DMS79 (cell line): Measurements from ENCODE around the gene COL23A1.
"Not testable (repeated sequence)": the region's sequence is repeated elsewhere in the genome, so short reads cannot be mapped to it uniquely, and the experiment has no call there.

Source experiments
- DNase-seq: peaks from one replicate; lab custom pipeline; 2025; lab: John Stamatoyannopoulos, UW

The COL23A1 gene

DNA sequence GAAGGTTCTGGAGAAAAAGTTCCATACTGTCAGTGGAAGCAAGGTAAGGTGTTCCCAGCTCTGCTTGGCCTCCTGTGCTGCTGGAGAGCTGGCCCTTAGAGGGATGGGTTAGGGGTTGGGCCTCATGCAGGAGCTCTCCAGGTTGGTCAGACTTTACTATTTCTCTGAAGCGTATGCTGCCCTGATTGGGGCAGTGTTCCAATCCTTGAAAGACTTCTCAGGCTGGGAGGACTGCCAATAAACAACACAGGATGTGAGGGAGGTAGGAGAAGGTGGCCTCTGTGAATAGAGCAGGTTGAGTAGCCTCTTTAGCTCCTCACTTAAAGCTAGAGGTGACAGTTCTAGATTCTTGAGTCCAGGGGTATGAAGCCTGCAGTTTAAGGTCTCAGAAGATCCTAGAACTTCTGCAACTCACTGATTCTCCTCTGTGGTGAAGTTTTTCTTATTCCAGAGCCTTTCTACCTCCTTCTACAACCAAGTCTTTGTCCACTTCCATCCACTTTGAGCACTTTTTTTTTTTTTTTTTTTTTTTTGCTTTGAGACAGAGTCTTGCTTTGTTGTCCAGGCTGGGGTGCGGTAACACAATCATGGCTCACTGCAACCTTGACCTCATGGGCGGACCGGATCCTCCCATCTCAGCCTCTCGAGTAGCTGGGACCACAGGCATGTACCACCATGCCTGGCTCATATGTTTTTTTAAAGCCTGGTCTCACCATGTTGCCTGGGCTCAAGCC lies 382.8 kb downstream of the COL23A1 start:
- DNase-seq: no peak

DNA sequence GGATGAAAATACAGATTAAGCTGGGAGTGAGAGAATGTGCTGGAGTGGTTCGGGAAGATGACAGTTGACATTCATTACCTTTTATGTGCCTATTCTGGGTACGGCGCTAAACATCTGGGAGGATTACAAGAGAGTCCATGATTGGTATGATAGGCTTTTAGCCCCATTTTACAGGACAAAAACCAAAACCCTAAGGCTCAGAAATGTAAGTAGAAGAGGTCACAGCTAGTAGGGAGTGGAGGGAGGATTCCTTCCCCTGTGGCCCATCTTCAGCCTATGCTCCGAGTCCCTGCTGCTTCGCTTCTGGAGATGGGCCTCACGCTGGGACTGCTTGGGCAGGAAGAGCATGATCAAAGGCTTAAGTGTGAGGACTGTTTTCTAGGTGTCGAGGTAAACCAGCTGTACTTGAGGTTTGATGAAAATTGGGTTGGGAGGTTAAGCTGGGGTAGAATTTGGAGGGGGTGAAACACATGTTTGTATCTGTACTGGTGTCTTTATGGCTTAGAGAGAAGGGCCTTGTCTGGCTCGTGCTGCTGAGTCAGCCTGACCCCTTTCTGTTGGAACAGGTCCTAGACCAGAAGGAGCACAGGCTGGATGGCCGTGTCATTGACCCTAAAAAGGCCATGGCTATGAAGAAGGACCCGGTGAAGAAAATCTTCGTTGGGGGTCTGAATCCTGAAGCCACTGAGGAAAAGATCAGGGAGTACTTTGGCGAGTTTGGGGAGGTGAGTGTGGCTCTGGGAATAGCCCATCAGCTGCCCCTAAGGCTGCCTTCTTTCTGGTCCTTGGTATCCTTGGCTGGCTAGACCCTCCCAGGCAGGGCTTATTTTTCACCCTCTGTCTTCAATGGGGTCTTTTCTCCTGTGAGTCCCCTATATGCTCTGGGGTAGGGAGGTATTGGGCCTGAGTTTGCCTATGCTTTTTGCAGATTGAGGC lies 383.8 kb downstream of the COL23A1 start:
- no peak for DNase-seq

DNA sequence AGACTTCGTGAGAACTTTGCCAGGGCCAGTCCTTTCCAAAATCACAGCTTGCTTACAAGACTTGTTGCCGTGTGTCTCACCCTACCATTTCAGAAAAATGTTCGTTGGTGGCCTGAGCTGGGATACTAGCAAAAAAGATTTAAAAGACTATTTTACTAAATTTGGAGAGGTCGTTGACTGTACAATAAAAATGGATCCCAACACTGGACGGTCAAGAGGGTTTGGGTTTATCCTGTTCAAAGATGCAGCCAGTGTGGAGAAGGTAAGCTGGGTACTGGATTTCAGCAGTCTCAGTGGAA lies 384.5 kb downstream of the COL23A1 start:
- no peak for DNase-seq

DNA sequence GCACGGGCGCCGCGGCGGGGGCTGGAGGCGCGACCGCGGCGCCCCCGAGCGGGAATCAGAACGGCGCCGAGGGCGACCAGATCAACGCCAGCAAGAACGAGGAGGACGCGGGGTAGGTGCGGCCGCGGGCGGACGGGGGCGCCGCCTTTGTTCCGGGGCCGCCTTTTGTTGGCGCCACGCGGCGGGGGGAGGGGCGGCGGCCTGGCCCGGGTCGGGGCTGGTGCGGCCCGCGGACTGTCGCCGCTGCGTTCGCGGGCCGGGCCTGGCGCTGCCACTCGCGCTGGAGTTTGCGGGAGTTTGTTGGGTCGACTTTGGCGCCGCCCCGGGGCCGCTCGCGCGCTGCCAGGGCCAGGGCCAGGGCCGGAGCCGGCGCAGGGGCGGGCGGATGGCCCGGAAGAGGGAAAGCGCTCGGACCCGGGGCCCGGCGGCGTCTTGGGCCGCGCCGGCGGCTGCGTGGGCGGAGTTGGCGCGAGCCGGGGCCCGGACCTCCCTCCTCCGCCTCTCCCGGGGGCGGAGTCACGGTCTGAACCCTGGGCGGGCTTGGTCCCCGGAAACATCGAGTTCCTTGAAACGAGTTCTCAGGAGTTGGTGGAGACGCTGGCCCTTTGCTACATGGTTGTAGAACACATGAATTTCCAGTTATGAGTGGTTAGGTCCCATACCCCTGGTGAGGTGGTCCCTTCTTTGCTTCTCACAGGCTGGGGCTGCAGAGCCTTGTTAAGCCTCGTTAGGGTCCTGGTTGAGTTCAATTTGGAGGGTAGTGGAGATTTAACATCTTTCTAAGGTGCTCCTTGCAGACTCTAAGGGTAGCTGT lies 385.1 kb downstream of the COL23A1 start:
- peak; percentile 8 for DNase-seq

DNA sequence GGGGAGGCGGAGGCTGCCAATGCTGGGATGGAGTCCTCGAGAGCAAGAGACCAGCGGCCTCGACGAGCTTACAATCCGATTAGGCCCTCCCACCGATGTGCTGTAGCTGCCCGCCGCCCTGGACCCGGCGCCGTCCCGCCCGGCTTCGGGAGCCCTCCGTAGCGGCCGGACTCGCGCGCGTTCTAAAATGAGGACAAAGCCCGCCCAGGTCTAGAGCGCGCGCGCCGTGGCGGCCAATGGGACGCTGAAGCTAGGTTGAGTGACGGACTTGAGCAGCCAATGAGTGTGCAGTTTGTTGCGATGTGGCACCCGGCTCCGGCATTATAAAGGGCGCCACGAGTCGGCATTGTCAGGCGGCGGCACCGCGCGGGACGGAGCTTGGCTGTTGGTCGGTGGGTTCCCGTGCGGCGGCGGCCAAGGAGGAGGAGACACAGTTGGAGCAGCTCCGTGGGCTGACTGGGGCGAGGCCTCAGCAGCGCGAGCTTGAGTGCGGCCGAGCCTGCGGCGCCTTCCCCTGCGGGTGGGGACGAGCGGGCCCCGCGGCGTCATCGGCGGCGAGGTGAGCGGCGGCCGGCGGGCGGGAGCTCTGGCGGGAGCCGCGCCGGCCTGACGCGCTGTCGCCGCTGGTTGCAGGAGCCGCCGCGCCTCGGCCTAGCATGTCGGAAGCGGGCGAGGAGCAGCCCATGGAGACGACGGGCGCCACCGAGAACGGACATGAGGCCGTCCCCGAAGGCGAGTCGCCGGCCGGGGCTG lies 385.8 kb downstream of the COL23A1 start, which contains the start of gene HNRNPAB:
Gene HNRNPAB, plus strand, starts transcription at position 352 of the 753 bp plus-strand sequence. Its CDS starts 305 bp downstream, at position 657.
- peak; percentile 54 for DNase-seq

DNA sequence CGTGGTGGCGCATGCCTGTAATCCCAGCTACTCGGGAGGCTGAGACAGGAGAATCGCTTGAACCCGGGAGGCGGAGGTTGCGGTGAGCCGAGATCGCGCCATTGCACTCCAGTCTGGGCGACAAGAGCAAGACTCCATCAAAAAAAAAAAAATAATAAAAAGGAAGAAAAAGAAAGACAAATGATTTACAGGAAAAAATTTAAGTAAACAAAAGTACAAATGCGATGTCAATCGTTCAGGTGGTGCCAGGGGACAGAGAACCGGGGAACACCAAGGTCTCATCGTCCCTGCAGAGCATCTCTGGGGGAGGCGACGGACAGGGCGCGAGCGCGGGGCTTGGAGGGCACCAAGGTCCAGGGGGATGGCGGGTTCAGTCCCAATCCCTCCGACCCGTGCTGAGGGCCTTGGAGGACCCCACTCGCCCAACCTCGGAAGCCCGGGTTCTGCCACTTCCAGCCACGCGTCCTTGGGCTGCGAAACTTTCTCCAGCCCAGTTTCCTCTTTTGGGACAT lies 386.5 kb downstream of the COL23A1 start:
- no peak for DNase-seq

DNA sequence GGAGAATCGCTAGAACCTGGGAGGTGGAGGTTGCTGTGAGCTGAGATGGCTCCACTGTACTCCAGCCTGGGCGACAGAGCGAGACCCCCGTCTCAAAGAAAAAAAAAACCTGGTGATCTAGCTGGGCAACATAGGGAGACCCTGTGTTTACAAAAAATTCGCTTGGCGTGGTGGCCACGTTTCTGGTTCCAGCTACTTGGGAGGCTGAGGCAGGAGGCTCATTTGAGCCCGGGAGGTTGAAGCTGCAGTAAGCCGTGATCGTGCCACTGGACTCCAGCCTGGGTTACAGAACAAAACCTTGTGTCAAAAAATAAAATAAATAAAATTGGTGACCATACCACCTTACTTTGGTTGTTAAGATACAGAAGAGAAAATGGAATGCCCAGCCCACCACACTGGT lies 387.7 kb downstream of the COL23A1 start:
- no peak for DNase-seq

DNA sequence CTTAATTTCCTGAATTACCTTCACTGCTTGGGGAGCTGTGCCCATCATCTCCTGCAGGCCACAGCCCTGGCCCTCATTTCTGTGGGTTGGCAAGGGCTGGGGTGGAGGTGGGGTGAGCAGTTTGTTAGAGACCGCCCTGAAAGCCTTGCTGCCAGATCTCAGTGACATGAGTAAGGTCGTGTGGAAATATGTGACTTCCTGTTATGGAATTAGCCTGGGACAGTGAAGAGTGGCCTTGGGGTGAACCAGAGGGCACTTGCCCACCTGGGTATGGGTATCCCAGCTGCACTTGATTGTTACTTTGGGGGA lies 388.3 kb downstream of the COL23A1 start:
- DNase-seq: no peak

DNA sequence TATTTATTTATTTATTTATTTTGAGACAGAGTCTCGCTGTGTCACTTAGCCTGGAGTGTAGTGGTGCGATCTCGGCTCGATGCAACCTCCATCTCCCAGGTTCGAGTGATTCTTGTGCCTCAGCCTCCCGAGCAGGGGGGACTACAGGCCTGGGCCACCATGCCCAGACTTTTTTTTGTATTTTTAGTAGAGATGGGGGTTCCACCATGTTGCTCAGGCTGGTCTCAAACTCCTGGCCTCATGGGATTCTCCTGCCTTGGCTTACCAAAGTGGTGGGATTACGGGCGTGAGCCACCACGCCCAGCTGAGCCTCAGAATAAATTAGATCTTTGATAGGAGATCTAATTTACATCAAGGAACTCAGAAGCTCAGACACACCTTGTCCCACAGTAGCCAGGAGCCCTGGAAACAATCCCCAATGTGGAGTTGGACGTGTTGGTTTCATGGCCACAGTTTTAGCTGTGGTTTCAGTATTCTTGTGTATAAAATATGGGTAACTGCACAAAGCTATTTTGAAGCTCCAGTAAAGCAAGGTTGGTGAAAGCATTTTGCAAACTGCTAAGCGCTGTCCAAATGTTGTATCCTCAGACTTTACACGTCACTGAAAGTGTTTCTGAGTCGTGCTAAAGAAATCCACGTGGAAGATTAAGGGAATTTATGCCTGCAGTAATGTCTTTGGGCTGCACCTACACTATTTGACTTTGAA lies 388.8 kb downstream of the COL23A1 start:
- no peak for DNase-seq

DNA sequence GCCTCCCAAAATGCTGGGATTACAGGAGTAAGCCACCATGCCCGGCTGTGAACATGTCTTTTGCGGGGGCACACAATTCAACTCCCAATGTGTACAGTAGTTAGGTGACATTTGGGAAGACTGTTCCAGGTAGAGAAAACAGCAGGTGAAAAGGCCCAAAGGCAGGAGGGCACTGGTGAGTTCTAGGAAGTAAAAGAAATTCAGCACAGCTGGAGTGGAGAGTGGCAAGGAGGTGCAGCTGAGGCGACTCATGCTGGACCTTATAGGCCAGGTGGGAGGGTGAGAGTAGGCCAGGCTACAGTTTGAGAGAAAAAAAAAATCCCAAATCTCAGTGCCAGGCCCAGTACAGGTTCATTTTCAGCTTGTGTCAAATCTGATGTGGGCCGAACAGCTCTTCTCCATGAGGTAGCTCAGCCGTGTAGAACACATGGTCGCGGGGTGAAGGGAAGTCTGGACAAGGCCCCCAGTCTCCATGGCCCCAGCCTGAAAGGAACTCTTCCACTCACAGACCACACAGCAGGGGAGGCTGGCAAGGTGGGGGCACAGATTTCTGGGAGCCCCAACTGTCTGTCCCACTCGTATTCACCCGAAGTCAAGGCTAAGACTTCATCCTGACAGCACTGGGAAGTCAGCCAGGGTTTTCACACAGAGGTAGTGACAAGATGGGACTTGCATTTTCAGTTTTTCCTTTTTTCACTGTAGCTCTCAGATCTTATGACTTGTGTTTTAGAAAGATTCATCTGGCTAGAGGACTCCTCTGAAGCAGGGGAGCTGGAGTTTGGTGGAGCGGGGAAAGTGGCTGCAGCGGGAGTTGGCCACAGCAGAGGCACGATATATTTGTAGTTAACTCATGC lies 390.4 kb downstream of the COL23A1 start:
- DNase-seq: no peak

DNA sequence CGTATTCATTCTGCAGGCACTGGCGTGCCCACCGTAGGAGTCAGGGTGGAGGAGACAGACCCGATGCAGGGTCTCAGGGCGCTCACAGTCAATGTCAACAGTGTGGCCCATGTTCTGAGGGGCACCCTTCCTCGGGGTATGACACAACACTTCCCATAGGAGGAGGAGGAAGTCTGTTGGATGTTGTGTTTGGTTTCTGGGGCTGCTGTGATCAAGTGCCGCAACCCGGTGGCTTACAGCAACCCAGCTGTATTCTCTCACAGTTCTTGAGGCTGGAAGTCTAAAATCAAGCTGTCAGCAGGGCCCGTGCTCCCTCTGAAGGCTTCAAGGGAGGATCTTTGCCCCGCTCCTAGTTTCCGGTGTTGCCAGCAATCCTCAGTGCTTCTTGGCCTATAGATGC lies 391.5 kb downstream of the COL23A1 start:
- no peak for DNase-seq

DNA sequence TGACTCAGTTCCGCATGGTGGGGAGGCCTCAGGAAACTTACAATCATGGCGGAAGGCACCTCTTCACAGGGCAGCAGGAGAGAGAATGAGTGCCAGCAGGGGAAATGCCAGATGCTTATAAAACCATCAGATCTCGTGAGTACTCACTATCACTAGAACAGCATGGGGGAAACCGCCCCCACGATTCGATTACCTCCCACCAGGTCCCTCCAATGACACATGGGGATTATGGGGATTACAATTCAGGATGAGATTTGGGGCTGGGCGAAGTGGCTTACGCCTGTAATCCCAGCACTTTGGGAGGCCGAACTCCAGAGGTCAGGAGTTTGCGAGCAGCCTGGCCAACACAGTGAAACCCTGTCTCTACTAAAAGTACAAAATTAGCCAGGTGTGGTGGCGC lies 392.0 kb downstream of the COL23A1 start:
- DNase-seq: not testable (repeated sequence)

DNA sequence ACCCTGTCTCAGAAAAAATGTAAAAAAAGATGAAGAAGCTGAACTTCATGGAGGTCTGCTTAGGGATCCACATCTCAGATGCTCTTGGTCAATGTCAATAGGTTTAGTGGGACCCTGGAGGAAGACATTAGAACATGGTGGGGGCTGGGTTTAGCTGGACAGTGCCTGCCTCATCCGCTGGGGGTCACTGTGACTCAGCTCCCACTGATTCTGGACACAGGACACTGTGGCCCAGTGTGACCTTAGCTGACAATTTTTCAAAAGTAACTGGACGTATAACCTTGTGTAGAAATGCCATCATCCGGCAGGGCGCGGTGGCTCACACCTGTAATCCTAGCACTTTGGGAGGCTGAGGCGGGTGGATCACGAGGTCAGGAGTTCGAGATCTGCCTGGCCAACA lies 393.2 kb downstream of the COL23A1 start:
- DNase-seq: no peak

DNA sequence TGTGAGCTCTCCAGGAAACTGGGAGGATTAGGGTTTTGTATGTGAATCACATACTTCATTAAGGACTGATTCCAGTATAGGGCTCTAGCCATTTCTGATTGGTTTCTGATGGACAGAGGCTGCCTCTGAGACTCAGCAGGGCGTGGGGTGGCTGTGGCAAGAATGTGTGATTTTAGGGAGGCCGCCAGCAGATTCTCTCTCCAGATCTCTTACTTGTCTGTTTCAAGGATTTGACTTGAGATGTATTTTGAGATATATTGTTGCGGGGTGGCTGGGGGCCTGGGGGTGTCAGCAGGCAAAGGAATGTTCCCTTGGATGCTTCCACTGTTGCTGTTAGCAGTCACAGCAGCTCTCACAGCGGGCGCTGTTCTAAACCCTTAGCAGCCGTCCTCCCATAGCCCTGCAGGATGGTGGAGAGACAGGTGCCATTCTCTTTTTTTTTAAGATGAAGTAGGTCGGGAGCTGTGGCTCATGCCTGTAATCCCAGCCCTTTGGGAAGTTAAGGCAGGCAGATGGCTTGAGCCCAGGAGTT lies 393.8 kb downstream of the COL23A1 start:
- DNase-seq: no peak

DNA sequence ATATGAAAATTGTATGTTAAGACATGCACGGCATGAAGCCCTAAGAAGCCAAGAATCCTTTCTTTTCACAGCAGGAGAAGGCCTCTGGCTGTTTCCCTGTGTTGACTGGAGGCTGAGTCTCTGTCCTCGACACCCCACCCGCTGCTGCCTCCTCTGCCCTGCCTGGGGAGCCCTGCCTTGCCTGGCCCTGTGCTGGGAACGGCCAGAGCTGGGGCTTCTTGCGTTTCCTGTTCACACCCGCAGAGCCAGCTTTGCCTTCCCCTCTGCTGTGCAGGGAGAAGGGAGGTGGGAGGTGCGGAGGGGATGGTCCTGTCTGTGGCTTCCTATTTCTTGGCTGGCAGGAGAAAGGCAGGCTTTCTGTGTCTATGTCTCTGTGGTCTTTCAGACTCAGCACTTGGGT lies 396.2 kb downstream of the COL23A1 start:
- DNase-seq: no peak

DNA sequence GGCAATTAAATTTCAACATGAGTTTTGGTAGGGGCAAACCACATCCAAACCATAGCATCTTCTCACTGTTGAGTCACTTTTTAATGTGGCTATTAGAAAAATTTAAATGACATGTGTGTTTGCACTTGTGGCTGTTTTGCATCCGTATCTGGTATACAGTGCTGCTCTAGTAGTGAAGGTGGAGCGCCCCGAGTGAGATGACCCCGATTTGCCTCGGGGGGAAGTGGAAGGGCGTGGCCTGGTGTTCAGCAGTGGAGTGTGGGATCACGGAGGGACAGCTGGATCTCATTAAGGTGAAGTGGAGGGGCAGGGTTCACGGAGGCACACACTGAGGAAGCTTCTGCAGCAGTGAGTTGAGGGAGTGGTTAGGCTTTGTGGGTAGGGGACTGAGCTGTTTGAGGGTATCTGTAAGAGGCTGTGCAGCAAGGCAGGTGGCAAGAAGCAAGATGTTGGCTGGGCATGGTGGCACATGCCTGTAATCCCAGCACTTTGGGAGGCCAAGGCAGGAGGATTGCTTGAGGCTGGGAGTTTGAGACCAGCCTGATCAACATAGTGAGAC lies 396.9 kb downstream of the COL23A1 start:
- no peak for DNase-seq

DNA sequence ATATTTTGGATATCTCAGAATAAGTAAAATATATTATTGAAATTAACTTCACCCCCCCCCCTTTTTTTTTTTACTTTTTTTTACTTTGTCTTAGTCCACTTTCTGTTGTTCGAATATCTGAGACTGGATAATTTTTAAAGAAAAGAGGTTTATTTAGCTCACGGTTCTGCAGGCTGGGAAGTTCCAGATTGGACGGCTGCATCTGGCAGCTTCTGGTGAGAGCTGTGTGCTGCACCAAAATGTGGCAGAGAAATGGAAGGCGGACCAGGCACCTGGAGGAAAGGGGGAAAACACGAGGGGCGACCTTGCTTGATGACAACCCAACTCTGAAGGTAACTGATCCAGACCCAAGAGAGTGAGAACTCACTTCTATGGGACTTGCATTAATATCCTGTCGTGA lies 397.4 kb downstream of the COL23A1 start:
- DNase-seq: no peak

DNA sequence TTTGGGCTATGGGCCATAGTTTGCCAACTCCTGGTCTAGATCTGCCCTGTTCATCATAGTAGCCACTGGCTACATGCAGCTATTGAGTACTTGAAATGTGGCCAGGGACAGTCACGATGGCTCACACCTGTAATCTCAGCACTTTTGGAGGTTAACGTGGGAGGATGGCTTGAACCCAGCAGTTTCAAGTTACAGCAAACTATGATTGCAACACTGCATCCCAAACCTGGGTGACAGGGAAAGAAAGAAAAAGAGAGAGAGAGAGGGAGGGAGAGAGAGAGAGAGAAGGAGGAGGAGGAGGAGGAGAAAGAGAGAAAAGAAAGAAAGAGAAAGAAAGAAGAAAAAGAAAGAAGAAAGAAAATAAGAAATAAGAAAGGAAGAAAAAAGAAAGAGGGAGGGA lies 397.9 kb downstream of the COL23A1 start:
- DNase-seq: no peak

DNA sequence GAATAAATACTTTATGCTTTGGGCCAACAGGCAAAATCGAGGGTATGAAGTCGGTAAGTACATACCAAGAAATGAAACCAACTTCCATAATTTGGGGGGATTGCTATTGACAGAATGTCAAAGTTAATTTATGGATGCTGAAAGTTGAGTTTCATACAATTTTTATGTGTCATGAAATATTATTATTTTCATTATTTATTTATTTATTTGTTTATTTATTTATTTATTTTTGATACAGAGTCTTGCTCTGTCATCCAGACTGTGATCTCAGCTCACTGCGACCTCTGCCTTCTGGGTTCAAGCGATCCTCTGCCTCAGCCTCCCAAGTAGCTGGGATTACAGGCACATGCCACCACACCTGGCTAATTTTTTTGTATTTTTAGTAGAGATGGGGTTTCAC lies 398.5 kb downstream of the COL23A1 start:
- no peak for DNase-seq

DNA sequence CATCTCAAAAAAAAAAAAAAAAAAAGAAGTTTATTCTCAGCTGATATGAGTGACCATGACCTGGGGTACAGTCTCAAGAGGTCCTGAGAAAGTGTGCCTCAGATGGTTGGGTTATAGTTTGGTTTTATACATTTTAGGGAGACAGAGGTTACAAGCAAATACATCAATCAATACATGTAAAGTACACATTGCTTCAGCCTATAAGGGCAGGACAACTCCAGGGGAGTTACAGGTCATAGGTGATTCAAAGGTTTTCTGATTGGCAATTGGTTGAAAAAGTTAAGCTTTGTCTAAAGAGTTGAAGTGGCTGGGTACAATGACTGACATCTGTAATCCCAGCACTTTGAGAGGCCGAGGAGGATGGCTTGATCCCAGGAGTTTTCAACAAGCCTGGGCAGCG lies 400.8 kb downstream of the COL23A1 start:
- DNase-seq: no peak
